Upper lobe of left lung (tissue), 4 donors: Measurements from ENCODE around the gene NR5A1.

ENCODE experiments used
- POLR2AphosphoS5 ChIP-seq, 2 donors: sonication (generic); formaldehyde crosslinking; IDR thresholded peaks; one replicate each; pipeline ENCODE4 v1.5.1; 2017; ENCODE audit warnings: antibody characterized with exemption in 2 of 2
- TF ChIP-seq, protein P1 (sequence below), 6 experiments: fragments of 450-650 bp in 4 of 6; fragments of 200-600 bp in 2 of 6; sonication (generic) in 2 of 6; IDR thresholded peaks; one replicate each; pipeline ENCODE4 v1.5.1; 2016 to 2019; ENCODE audit warnings: antibody characterized with exemption in 6 of 6

DNA sequence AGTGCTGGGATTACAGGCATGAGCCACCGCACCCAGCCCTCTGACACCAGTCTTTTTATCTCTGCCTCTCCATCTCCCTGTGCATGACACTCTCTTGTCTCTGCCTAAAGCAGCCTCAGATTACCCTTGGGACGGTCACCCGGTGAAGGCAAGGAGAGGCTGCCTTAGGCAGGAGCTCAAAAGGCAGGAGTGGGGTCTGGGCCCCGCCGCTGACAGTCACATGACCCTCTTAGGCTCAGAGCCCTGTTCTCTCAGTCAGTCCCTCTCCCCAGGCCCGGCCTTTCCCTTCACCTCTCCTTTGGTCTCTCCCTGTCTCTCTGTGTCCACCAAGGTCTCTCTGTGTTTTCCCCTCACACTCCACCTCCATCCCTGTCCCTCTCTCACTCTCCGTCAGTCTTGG is 34.4 kb downstream of the NR5A1 start:
- TF ChIP-seq POLR2AphosphoS5 (IDR thresholded peaks at IDR 0.05) = no peak
- TF ChIP-seq, protein P1, sequence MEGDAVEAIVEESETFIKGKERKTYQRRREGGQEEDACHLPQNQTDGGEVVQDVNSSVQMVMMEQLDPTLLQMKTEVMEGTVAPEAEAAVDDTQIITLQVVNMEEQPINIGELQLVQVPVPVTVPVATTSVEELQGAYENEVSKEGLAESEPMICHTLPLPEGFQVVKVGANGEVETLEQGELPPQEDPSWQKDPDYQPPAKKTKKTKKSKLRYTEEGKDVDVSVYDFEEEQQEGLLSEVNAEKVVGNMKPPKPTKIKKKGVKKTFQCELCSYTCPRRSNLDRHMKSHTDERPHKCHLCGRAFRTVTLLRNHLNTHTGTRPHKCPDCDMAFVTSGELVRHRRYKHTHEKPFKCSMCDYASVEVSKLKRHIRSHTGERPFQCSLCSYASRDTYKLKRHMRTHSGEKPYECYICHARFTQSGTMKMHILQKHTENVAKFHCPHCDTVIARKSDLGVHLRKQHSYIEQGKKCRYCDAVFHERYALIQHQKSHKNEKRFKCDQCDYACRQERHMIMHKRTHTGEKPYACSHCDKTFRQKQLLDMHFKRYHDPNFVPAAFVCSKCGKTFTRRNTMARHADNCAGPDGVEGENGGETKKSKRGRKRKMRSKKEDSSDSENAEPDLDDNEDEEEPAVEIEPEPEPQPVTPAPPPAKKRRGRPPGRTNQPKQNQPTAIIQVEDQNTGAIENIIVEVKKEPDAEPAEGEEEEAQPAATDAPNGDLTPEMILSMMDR (IDR thresholded peaks at IDR 0.05) = no peak
